Chondrocyte (in vitro differentiated cells): ENCODE results near the gene COL24A1. TPM values are rescaled to one million over a fixed set of nuclear protein-coding genes. Genes with fewer than 3 reads are reported as not detected.
"Not testable (repeated sequence)": the region's sequence is repeated elsewhere in the genome, so short reads cannot be mapped to it uniquely, and the experiment has no call there.

Experiments
- DNase-seq: peaks from one replicate; pipeline ENCODE4 v3.0.0; 2021; ENCODE audit warnings: mixed read lengths, low spot score
- H3K27ac Mint-ChIP-seq: one replicate; pipeline ENCODE4 v1.8.0; 2021; ENCODE audit warnings: mild to moderate bottlenecking, moderate library complexity, mixed read lengths; ENCODE audit not compliant: unreplicated experiment
- H3K27me3 Mint-ChIP-seq: 2 replicates; pipeline ENCODE4 v1.8.0; 2021; ENCODE audit warnings: low read depth, mixed read lengths
- H3K36me3 Mint-ChIP-seq: 2 replicates; pipeline ENCODE4 v1.8.0; 2021; ENCODE audit warnings: low read depth, mixed read lengths
- H3K4me1 Mint-ChIP-seq: 2 replicates; pipeline ENCODE4 v1.8.0; 2021; ENCODE audit warnings: low read depth, mild to moderate bottlenecking, mixed read lengths
- H3K4me3 Mint-ChIP-seq: one replicate; pipeline ENCODE4 v1.8.0; 2021; ENCODE audit warnings: mild to moderate bottlenecking, moderate library complexity, mixed read lengths; ENCODE audit not compliant: unreplicated experiment
- H3K9me3 Mint-ChIP-seq: 2 replicates; pipeline ENCODE4 v1.8.0; 2021; ENCODE audit warnings: low read depth, mixed read lengths
- CTCF ChIP-seq: fragments of 200-600 bp; sonication (generic); IDR thresholded peaks from 2 replicates; pipeline ENCODE4 v1.5.0; 2021; ENCODE audit warnings: antibody characterized with exemption, mild to moderate bottlenecking, moderate library complexity
- total RNA-seq: library from RNA; stranded (reverse); gene quantifications from 3 replicates; pipeline ENCODE4 v1.2.1, GENCODE V29; 2021

COL24A1 gene
- total RNA-seq, 1 donor from 2014 or later, result 0.30 TPM

GRCh38 chr1:86119214-86119764 lies 37.3 kb downstream of the COL24A1 start:
- no peaks in the 10 kb centered on the region for H3K4me1 Mint-ChIP-seq
- H3K27ac Mint-ChIP-seq, result no peak overlapping the region

DNA sequence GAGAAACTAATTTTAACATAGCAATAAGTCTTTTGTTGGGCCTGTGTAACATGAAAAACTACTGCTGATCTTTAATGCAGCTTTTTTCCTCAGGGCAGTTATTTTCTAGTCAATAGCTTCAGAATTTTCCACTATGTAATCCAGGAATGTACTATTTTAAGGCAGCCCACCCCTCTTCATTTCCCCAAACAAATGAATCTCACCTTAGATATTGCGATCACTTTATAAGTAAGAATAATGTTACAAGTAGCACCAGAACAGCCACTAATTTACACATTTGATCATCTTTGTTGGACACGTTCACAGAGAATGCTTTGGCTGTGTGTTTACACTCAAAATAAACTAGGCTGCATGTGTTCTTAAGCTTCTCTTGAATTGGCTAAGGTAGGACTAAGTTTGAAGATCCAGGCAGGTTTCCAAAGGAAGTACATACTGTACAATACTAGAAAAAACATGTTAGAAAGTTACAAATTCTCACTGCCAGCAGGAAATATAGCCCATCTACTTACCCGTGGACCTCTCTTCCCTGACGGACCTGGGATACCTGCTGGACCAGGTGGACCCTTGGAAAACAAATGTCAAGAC lies 41.7 kb downstream of the COL24A1 start:
- Mint-ChIP-seq H3K27me3 (peaks cover 9% of the 10 kb centered on the region), H3K27ac (no peak overlapping the region), H3K4me3 (no peak overlapping the region), H3K9me3 (peaks cover 10% of the 10 kb centered on the region), H3K4me1 (no peaks in the 10 kb centered on the region), H3K36me3 (no peaks in the 10 kb centered on the region)
- no peak for TF ChIP-seq CTCF
- no peak for DNase-seq

More at GRCh38 chr1:86119214-86119764, 37.3 kb downstream of the COL24A1 start:
- Mint-ChIP-seq H3K4me3 (no peak overlapping the region), H3K27me3 (peaks cover 19% of the 10 kb centered on the region), H3K36me3 (no peaks in the 10 kb centered on the region), H3K9me3 (peaks cover 13% of the 10 kb centered on the region)
- DNase-seq, result no peak
- no peak for TF ChIP-seq CTCF

GRCh38 chr1:86114236-86114635 lies 42.3 kb downstream of the COL24A1 start:
- Mint-ChIP-seq H3K36me3 (no peaks in the 10 kb centered on the region), H3K9me3 (peaks cover 4% of the 10 kb centered on the region), H3K4me1 (no peaks in the 10 kb centered on the region), H3K27me3 (peaks cover 11% of the 10 kb centered on the region), H3K27ac (no peak overlapping the region), H3K4me3 (no peak overlapping the region)
- DNase-seq, result no peak
- TF ChIP-seq CTCF, result no peak

- H3K4me1 Mint-ChIP-seq, H3K4me3 Mint-ChIP-seq, DNase-seq, H3K27ac Mint-ChIP-seq, H3K36me3 Mint-ChIP-seq, H3K27me3 Mint-ChIP-seq, H3K9me3 Mint-ChIP-seq: not testable (repeated sequence)
Measured at GRCh38 chr1:86111590-86111989, 45.0 kb downstream of the COL24A1 start.

- no peak overlapping the region for H3K27ac Mint-ChIP-seq
Measured at GRCh38 chr1:86110451-86111129, 46.0 kb downstream of the COL24A1 start.

More at GRCh38 chr1:86110451-86111129, 46.0 kb downstream of the COL24A1 start:
- Mint-ChIP-seq H3K4me1 (no peaks in the 10 kb centered on the region), H3K27me3 (peaks cover 4% of the 10 kb centered on the region), H3K4me3 (no peak overlapping the region), H3K36me3 (no peaks in the 10 kb centered on the region), H3K9me3 (no peaks in the 10 kb centered on the region)
- TF ChIP-seq CTCF, result no peak
- DNase-seq, result peak; percentile 79
